HG02571 (cell line): ENCODE measurements around the gene OSBPL5.

Experiments
- ATAC-seq: cut with Tn5 transposase; IDR thresholded peaks from one replicate; pipeline ENCODE4 v1.9.1; 2021; ENCODE audit warnings: mild to moderate bottlenecking, moderate library complexity; ENCODE audit not compliant: unreplicated experiment

OSBPL5 gene

GRCh38 chr11:3152471-3153110 lies 12.5 kb downstream of the OSBPL5 start:
- ATAC-seq, result no peak

DNA sequence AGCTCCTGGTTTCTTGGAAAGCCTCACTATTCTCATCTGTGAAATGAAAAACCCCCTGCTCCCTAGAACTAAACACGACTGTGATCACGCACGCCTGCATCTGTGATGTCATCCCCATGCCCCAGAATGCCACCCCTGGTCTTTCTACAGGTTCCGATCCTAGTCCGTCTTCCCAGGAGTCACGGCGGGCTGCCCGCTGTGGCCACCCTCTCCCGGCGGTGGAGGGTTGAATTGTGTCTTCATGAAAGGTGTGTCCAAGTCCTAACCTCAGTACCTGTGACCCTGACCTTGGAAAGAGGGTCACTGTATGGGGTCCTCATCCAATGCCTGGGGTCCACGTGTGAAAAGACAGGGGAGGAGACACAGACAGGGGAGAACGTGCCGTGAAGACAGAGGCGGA lies 14.4 kb downstream of the OSBPL5 start:
- no peak for ATAC-seq

- no peak for ATAC-seq
These were observed 15.3 kb downstream of the OSBPL5 start for GRCh38 chr11:3149852-3150188.

DNA sequence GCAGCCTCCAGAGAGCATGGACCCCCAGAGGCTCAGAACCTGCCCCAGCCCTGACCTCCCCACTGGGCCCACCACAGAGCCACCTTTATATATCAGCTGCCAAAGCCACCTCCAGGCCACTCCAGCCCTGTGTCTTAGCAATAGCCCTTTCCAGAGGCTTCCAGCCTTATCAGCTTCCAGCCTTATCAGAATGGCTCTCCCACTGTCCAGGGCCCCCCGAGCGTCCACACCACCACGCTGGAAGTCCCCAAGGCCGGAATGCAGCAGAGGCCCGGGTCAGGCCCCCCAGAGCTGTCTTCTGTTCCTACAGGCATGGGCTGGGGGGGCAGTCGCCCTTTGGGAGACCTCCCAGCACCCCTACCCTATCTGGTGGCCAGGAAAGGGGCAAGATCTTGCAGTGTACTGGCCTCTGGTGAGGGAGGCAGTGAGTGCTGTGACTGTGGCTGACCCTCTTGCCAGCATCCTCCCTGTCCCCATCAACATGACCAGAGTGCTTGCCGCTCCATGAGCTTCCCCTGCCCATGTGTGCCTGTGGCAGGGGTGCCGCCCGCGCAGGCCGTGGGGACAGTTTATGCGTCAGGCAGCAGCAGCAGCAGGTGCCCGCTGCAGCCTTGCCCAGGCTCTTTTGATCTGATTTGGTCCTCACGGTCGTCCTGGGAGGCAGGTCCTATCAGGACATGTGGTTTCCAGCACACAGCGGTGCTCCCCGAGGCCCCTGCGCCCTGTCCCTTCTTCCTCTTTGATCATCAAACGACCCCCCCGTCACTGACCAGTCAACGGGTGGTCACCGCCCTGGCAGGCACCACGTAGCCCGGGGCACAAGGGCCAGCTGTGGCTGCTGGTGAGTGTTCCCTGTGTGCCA lies 15.9 kb downstream of the OSBPL5 start:
- ATAC-seq, result no peak

- no peak for ATAC-seq
These were observed 16.7 kb downstream of the OSBPL5 start for GRCh38 chr11:3148255-3148989.

DNA sequence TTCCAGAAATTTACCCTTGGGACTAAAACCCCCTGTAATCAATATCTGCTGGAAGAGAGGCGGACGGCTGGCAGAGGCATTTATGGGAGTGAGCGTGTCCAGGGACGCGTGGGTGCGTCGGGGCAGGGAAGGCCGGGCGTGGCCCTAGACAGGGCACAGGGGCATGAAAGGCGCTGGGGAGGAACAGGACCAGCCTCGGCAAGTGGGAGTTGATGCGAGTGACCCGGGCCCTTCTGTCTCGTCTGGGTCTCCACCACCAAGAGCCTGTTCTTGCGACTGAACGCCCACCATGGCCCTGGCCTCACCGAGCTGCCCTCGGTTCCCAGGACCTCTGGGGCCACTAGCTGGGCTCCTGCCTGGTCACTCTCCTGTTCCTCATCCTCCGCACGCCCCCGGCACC lies 17.5 kb downstream of the OSBPL5 start:
- no peak for ATAC-seq

DNA sequence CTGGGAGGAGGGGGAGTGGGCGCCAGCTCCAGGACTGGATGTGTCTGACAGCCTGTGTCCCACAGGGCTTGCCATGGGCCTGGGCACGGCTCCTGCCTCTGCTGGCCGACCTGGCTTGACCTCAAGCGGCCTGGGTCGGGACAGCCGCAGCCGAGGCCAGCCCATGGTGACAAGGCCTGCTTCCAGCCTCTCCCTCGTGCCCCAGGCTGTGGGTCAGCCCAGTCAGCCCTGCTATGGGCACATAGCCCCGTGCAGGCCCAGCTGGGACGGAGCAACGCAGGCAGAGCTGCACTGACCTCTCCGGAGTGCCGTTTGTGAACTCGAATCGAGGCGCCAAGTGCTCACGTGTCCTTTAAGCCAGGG lies 17.9 kb downstream of the OSBPL5 start:
- ATAC-seq, result no peak

GRCh38 chr11:3146612-3147256 lies 18.4 kb downstream of the OSBPL5 start:
- ATAC-seq, result no peak

GRCh38 chr11:3145206-3145520 lies 19.9 kb downstream of the OSBPL5 start:
- no peak for ATAC-seq

DNA sequence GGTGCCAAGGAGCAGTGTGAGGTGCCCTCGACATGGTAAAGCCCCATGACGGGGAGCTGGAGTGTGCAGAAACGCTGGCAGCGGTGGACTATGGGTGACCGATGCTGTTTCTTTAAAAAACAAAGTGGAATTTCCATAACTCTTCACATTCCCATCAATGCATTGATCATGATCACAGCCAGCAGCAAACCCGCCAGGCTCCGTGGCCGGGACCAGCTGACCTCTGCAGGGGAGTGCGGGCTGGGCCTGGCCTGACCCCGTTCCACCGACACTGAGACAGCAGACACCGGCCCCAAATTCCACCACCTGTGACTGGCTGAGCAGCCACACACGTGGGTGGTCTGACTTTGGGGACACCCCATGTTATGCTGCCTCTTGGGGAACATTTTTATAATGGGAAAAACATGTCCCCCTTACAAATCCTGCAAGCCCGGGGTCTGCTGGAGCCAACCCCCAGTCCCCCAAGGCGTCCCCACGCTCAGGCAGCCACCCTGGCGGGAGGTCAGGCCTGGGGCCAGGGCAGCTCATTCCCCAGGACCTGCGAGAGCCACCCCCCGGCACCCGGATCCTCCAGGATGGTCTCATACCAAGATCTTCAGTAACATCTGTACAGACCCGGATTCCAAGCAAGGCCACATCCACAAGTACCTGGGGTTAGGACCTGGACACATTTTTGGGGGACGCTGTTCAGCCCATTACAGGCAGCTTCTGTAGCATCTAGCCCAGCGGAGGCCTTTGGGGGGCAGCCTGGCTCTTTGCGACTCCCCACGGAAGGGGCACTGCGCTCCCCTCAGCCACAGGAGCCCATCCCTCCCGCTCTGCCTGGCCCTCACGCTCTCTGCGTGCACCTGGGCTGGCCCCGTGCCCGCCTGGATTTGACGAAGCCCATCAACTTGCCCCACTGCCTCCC lies 20.6 kb downstream of the OSBPL5 start:
- ATAC-seq, result no peak

- no peak for ATAC-seq
These were observed 21.8 kb downstream of the OSBPL5 start for GRCh38 chr11:3143136-3143880.

GRCh38 chr11:3140291-3140603 lies 24.9 kb downstream of the OSBPL5 start:
- no peak for ATAC-seq

DNA sequence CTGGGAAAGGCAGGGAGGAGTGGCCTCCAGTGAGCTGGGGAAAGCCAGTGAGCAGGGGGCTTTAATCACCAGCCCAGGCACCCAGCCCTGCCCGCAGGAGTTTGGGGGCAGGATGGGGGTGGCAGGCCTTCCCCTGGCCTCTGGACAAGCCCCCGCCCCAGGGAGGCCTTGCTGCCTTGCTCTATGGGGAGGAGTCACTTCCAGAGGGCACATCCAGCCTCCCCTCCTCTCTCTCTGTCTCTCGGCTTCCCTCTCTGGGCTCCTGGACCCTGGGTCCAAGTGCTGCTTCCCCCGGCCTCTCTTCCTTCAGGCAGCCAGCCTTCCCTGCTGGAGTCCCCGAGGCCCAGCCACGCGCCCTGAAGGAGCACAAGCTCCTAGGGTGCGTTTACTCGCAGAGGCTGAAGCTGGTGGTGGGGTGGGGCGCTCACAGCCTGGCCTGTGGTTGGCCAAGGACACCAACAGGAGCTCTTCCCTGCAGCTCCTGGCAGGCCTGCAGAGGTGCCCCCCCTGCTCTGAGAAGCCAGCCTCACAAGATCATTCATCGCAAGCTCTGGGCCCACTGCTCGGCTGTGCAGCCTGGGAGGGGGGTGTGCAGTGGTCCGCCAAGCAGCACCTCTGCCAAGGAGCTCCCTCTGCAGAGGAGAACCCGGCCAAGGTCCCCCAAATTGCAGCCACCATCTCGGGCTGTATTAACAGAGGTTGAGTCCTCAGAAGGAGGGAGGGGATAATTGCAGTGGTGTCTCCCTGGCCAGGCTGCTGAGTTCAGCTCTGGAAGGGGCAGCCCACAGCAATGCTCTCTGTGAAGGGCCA lies 25.4 kb downstream of the OSBPL5 start:
- no peak for ATAC-seq

GRCh38 chr11:3139086-3139440 lies 26.0 kb downstream of the OSBPL5 start:
- no peak for ATAC-seq

DNA sequence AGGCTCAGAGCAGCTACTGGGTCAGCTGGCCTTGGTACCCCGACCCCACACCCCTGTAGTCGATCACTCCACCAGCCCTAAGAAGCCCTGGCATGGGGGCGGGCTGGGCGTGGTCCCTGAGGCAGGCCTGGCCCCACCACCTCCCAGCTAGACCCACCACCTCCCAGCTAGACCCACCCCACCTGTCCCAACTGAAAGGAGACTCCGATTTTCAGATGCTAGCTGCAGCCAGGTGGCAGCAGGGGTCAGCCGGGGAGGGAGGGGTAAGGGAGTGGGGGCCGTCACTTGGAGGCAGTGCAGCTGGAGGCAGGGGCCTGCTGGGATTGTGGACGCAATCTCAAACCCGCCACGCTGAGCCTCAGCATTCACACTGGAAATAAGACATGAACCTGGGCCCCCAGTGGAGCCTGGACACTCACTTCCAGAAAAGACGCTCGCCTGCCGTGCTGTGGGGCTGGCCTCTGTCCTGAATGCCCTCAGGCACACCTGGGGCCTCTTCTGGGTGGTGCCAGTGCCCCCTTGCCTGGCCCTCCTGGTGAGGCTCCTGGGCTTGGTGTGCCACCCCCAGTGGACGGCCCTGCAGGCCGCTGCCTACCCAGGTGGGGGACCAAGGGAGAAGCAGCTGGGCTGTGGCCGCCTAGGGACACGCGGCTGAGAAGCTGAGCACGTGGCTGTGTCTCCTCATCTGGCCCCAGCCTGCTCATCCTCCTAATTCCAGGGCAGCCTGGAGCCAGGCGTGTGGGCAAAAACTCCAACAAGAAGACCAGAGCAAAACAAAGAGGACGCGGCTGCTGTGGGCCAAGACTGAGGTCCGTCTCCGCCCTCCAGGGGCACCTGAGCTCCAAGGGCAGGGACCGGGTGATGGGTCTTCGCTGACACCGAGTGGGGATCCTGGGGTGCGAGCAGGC lies 26.7 kb downstream of the OSBPL5 start:
- ATAC-seq, result no peak

- no peak for ATAC-seq
These were observed 27.5 kb downstream of the OSBPL5 start for GRCh38 chr11:3137486-3138177.

DNA sequence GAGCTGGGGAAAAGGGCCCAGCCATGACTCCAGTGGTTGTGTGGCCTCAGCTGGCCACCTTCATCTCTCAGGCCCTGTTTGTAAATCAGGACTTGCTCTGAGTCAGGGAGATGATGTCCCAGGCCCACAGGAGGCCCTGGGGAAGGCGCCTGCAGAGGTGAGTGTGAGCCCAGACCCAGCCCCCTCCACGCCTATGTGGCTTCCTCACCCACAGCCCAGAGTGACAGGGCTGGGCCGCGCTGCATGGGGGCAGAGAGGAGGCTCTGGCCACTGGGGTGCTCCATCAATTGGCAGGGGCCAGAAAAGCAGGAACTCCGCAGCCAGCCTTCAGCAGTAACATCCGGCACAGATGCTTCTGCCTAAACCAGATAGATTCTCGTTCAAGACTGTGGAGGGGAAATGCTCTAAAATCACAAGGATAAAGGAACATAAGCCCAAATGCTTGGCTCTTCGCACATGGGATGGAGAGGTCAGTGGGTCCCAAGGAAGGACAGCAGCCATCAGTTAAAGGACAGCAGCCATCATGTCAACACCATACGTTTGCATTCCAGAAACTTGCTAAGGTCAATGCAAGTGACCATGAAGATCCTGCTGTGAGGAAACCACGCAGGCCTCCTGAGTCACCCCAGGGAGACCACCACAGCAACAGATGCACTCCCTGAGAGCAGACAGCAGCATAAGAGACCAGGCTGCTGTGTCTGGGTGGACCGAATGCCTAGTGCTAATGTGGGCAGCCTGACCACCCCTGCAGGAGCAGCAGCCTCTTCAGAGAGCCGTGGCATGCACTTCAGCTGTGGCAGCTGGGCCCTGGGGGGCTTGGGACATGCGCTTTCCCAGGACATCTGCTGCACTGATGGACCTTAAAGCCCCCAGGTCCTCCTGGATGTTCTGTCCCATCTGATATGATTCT lies 28.3 kb downstream of the OSBPL5 start:
- ATAC-seq, result no peak
